ENCODE measurements around the gene BAIAP2L2. TPM values are rescaled to one million over a fixed set of nuclear protein-coding genes. Genes with fewer than 3 reads are reported as not detected.

BAIAP2L2 gene
- total and polyA plus RNA-seq, 10 of the 15 experiments (the other 5 are each of a cell fraction or from before 2014, with no cell fraction given) = 0.08 to 0.38 (median 0.14) TPM; not detected in 6

- no peaks in the 10 kb centered on the region for H3K36me3 ChIP-seq (ENCODE audit: control insufficient read depth in 2 of 2, insufficient read depth in 2 of 2, low read length in 1 of 2)
- no TSS peak for BruUV-seq (replicated peaks)
- POLR2A ChIA-PET = interaction anchor here (0.6 kb wide), 1 partner anchor 63 kb away, joined by 3 read pairs; no protein-coding TSS in a partner anchor
- SMC1A ChIA-PET (ENCODE audit: uncharacterized antibody, unreplicated experiment) = no interaction called here
- H3K4me1 ChIP-seq (ENCODE audit: control insufficient read depth, insufficient read depth, low read length) = no peaks in the 10 kb centered on the region
- no peak overlapping the region for H2AFZ ChIP-seq (ENCODE audit: control insufficient read depth, low read depth, low read length)
- no peak overlapping the region for H3K9ac ChIP-seq (ENCODE audit: control insufficient read depth, insufficient read depth, low read length)
- in situ Hi-C loops (cut with MboI) = no loop called here
- no peaks in the 10 kb centered on the region for H3K79me2 ChIP-seq (ENCODE audit: control insufficient read depth, insufficient read depth, low read length)
- intact Hi-C loops (cut with micrococcal nuclease; ENCODE audit: unreplicated experiment) = no loop called here
- no peaks in the 10 kb centered on the region for H4K20me1 ChIP-seq (ENCODE audit: control insufficient read depth, insufficient read depth)
- DNase-seq (ENCODE audit: low read depth, low spot score) (no peak), ATAC-seq (no peak), FAIRE-seq (no peak)
- H3K27me3 ChIP-seq (replicated peaks in 1 of 2; ENCODE audit: control insufficient read depth in 2 of 2, insufficient read depth in 2 of 2, low read length in 1 of 2) = no peaks in the 10 kb centered on the region
- no peaks in the 10 kb centered on the region for H3K9me3 ChIP-seq (replicated peaks; ENCODE audit: control insufficient read depth, insufficient read depth, low read length)
- CTCF ChIA-PET = interaction anchor here (0.9 kb wide), 1 partner anchor 56 kb away, joined by 4 read pairs; no protein-coding TSS in a partner anchor
- RAD21 ChIA-PET (ENCODE audit: unreplicated experiment) = no interaction called here
- 61% methylated on average over 14 of the region's 17 CpGs for WGBS (ENCODE audit: insufficient coverage, insufficient replicate concordance, low lambda C conversion rate, missing lambda C conversion rate)
- no peak overlapping the region for H3K4me3 ChIP-seq
- H3K4me2 ChIP-seq (ENCODE audit: control insufficient read depth, insufficient read depth) = no peak overlapping the region
- H3K27ac ChIP-seq (ENCODE audit: control insufficient read depth, insufficient read depth) = no peak overlapping the region
- TF ChIP-seq ZBTB11 (CRISPR knock-in tag; IDR thresholded peaks at IDR 0.05) (no peak), ZNF592 (IDR thresholded peaks at IDR 0.05) (no peak), NR2C1 (IDR thresholded peaks at IDR 0.05) (no peak), POLR2AphosphoS5 (IDR thresholded peaks at IDR 0.05; ENCODE audit: low read length) (no peak), NFYB (IDR thresholded peaks at IDR 0.05; ENCODE audit: insufficient read depth, low read depth, low read length) (no peak), PAX8 (IDR thresholded peaks at IDR 0.05) (no peak), ZNF207 (IDR thresholded peaks at IDR 0.05; ENCODE audit: borderline replicate concordance) (no peak), FOS (IDR thresholded peaks at IDR 0.05; ENCODE audit: borderline replicate concordance, extremely low read depth, insufficient read length) (no peak), CREM (IDR thresholded peaks at IDR 0.05; ENCODE audit: low read depth) (no peak), ZNF24 (IDR thresholded peaks at IDR 0.05) (no peak), SRF (IDR thresholded peaks at IDR 0.05; ENCODE audit: low read depth in 2 of 2, low read length in 2 of 2) (no peak), NBN (IDR thresholded peaks at IDR 0.05) (no peak), SMARCA5 (IDR thresholded peaks at IDR 0.05) (no peak), SKIL (IDR thresholded peaks at IDR 0.05; ENCODE audit: low read depth, poor library complexity, severe bottlenecking) (no peak), ZNF217 (IDR thresholded peaks at IDR 0.05) (no peak)
These were observed 2.6 kb downstream of the BAIAP2L2 start for GRCh38 chr22:38107692-38108515.

Data from GM12878 (cell line).